Middle frontal gyrus (tissue), 1 donor: ENCODE measurements around the gene MYBPHL.

Experiments
- DNase-seq: peaks from one replicate; pipeline ENCODE4 v3.0.0-alpha.2; 2015; ENCODE audit warnings: low spot score; ENCODE audit errors: extremely low spot score

MYBPHL gene

GRCh38 chr1:109281680-109282496 lies 24.9 kb downstream of the MYBPHL start:
- DNase-seq = no peak

DNA sequence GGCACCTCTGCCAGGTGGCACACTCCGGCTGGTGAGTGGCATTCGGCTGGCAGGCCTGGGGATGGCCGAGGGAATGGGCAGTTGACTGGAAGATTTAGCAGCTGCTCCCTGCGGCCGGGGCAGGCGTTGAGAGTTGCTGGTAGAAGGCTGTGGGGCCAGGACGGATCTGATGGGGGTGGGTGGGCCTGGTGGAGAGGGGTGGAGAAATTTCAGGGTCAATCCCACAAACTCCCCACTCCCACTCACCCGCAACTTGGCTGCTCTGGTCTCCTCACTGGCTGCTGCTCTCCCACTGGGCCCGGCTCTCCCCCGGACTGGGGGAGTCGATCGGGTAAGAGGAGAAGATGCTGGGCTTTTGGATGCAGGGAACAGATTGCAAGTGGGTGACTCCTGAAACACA lies 25.9 kb downstream of the MYBPHL start:
- no peak for DNase-seq

GRCh38 chr1:109279615-109280278 lies 27.1 kb downstream of the MYBPHL start:
- no peak for DNase-seq

DNA sequence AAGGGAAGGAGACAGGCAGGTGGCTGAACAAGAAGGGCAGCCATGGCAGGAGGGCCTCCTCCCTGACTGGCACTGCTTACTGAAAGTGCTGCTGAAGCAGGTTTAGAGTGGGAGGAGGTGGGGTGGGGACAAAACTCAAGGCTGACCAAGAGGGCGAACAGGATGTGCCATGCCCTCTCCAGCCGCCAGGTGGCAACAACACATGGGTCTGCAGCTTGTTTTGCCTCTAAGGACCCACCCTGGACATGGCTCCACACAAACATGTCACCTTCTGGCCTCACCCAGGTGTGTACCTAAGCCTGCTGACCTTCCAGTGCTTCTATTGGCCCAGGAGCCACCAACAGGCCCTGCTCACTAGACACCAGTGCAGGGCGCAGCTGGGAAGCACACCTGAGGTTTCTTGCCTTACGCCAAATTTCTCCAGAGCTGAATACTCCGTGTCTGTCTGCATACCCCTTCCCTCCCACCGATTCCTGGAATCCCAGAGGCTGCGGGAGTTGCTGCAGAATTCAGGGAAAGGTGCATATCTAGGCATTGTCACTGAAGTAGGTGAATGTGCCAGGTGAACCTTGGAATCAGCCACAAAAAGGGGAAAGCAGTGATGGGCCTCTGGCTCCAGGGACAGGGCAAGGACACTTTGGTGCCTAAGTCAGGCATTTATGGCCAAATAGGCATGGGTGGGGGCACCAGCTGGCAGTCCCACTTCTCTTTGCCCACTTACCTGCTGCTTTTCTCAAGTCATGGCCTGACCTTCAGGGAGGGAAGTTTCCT lies 29.2 kb downstream of the MYBPHL start:
- peak; percentile 50 for DNase-seq

DNA sequence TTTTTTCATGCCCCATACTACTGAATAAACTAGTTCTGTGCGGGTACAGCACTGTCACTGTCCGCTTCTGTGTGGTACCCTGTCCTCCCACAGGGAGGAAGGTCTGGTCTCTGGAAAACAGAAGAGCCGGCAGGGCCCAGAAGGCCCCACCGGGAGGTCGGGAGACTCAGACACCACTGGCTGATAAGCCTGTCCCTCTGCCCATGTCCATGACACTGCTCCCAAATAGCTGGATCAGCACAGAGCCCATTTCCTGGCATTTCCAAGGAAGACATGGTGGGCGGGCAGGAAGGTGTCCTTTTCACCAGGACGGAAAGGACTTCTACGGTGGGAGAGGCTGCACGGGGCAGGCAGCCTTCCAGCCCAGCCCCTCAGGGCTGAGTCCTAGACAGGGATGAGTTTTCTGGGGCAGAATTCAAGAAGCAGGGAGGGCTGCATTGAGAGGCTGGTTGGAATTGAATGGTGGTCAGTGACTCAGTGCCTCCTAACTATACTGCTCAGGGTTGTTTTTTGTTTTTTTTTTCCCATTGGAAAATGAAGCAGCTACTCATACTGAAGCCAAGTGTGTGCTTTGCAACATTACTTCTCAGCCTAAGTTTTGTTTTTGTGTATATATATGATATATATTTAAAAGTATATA lies 31.0 kb downstream of the MYBPHL start:
- DNase-seq = no peak

DNA sequence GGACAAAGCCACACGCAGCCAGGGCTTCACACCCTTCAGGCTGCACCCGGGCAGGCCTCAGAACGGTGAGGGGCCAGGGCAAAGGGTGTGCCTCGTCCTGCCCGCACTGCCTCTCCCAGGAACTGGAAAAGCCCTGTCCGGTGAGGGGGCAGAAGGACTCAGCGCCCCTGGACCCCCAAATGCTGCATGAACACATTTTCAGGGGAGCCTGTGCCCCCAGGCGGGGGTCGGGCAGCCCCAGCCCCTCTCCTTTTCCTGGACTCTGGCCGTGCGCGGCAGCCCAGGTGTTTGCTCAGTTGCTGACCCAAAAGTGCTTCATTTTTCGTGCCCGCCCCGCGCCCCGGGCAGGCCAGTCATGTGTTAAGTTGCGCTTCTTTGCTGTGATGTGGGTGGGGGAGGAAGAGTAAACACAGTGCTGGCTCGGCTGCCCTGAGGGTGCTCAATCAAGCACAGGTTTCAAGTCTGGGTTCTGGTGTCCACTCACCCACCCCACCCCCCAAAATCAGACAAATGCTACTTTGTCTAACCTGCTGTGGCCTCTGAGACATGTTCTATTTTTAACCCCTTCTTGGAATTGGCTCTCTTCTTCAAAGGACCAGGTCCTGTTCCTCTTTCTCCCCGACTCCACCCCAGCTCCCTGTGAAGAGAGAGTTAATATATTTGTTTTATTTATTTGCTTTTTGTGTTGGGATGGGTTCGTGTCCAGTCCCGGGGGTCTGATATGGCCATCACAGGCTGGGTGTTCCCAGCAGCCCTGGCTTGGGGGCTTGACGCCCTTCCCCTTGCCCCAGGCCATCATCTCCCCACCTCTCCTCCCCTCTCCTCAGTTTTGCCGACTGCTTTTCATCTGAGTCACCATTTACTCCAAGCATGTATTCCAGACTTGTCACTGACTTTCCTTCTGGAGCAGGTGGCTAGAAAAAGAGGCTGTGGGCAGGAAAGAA lies 32.0 kb downstream of the MYBPHL start:
- no peak for DNase-seq

- DNase-seq = no peak
Measured at GRCh38 chr1:109273570-109274288, 33.1 kb downstream of the MYBPHL start.

GRCh38 chr1:109272831-109273547 lies 33.8 kb downstream of the MYBPHL start:
- DNase-seq = no peak

GRCh38 chr1:109272021-109272799 lies 34.6 kb downstream of the MYBPHL start:
- DNase-seq = no peak

- DNase-seq = no peak
Measured at GRCh38 chr1:109271458-109271857, 35.4 kb downstream of the MYBPHL start.

DNA sequence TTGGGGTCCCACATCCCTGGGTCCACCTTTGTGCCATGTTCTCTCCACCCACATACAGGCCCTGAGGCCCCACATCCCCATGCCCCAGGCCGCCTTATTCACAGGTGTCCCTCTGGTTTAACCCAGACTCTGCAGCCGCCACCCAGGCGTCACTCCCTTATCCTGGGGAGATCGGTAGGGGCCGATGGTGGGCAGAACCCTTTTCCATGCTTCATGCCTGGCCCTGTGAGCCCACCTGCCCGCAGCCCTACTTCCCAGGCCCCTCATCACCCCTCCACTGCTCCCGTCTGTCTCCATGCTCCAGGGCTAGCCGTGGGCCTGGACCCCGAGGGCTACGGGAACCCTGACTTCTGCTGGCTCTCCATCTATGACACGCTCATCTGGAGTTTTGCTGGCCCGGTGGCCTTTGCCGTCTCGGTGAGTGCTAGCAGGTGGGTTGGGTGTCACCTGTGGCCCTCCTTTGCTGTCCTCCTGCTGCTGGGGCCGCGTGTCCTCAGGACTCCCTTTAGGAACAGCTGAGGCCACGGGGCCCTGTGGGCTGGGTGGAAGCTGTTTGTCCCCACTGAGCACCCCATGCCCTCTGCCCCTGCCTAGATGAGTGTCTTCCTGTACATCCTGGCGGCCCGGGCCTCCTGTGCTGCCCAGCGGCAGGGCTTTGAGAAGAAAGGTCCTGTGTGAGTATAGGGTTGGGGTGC lies 36.0 kb downstream of the MYBPHL start:
- DNase-seq = no peak

- no peak for DNase-seq
Measured at GRCh38 chr1:109269981-109270622, 36.7 kb downstream of the MYBPHL start.

DNA sequence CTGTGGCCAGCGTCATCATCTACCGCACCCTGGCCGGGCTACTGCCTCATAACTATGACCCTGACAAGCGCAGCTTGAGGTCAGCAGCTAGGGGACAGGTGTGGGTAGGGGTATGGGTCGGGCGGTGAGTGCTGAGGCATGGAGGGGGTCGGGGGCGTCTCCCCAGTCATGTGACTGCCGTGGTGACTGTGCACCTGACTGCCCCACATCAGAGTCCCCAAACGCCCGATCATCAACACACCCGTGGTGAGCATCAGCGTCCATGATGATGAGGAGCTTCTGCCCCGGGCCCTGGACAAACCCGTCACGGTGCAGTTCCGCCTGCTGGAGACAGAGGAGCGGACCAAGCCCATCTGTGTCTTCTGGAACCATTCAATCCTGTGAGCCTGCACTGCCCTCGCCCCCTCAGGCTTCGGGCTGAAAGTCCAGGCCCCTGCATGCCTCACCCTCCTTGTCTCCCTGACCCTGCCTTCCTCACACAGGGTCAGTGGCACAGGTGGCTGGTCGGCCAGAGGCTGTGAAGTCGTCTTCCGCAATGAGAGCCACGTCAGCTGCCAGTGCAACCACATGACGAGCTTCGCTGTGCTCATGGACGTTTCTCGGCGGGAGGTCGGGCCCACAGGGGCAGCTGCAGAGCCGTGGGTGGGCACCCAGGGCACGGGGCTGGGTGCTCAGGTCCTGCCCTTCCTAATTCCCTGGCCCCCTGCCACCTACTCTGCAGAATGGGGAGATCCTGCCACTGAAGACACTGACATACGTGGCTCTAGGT lies 37.4 kb downstream of the MYBPHL start:
- no peak for DNase-seq

- DNase-seq = no peak
Measured at GRCh38 chr1:109268431-109269211, 38.2 kb downstream of the MYBPHL start.

GRCh38 chr1:109267743-109268300 lies 39.0 kb downstream of the MYBPHL start:
- DNase-seq = no peak
